ENCODE data around the gene PATJ.

The PATJ gene

DNA sequence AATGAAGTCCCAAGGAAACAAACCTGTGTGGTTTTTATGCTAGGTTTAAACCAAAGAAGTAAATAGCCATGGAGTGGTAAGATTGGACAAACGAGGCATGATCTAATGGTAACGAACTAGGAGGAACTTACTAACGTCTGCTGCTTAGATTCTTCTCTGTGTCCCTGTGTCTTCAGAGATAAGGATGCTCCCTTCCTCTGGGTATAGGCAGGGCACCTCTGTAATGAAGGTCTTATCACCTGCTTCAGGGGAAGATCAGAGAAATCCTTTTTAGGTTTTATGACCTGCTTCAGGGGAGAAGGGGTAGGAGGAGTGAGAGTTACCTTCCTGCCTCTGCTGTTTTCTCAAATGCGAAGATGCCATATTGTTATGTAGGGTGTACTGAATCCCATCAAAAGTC lies 237.4 kb downstream of the PATJ start (continued):
- no peak for TF ChIP-seq TSHZ2 (CRISPR knock-in tag; IDR thresholded peaks at IDR 0.05)
- TF ChIP-seq ISL1 (CRISPR knock-in tag; IDR thresholded peaks at IDR 0.05): no peak
- no peak for TF ChIP-seq POU6F1 (CRISPR knock-in tag; IDR thresholded peaks at IDR 0.05; ENCODE audit: borderline replicate concordance, low read depth)
- no peak for TF ChIP-seq BACH2 (CRISPR knock-in tag; IDR thresholded peaks at IDR 0.05; ENCODE audit: borderline replicate concordance)
- no peak for TF ChIP-seq ZNF8 (CRISPR knock-in tag; IDR thresholded peaks at IDR 0.05)
- TF ChIP-seq CSDC2 (CRISPR knock-in tag; IDR thresholded peaks at IDR 0.05): no peak
- no peak for TF ChIP-seq TCF4 (CRISPR knock-in tag; IDR thresholded peaks at IDR 0.05; ENCODE audit: borderline replicate concordance)
- TF ChIP-seq ZNF565 (CRISPR knock-in tag; conservative IDR thresholded peaks at IDR 0.05; ENCODE audit: low read depth): no peak

- TF ChIP-seq ESRRG (CRISPR knock-in tag; IDR thresholded peaks at IDR 0.05) (no peak), ZNF565 (CRISPR knock-in tag; conservative IDR thresholded peaks at IDR 0.05; ENCODE audit: low read depth) (no peak), ZC3H10 (CRISPR knock-in tag; IDR thresholded peaks at IDR 0.05) (no peak), ZNF70 (CRISPR knock-in tag; IDR thresholded peaks at IDR 0.05) (no peak)
Measured at GRCh38 chr1:61980561-61980960, 238.3 kb downstream of the PATJ start.

GRCh38 chr1:61981870-61982660 lies 239.8 kb downstream of the PATJ start:
- TF ChIP-seq TCF4 (CRISPR knock-in tag; IDR thresholded peaks at IDR 0.05; ENCODE audit: borderline replicate concordance): no peak
- TF ChIP-seq ZNF8 (CRISPR knock-in tag; IDR thresholded peaks at IDR 0.05): no peak
- TF ChIP-seq TSHZ2 (CRISPR knock-in tag; IDR thresholded peaks at IDR 0.05): no peak
- TF ChIP-seq ZNF565 (CRISPR knock-in tag; conservative IDR thresholded peaks at IDR 0.05; ENCODE audit: low read depth): no peak
- no peak for TF ChIP-seq CSRNP3 (CRISPR knock-in tag; IDR thresholded peaks at IDR 0.05)
- no peak for TF ChIP-seq OSR1 (CRISPR knock-in tag; IDR thresholded peaks at IDR 0.05)
- TF ChIP-seq ESRRG (CRISPR knock-in tag; IDR thresholded peaks at IDR 0.05): no peak
- TF ChIP-seq, protein P1, sequence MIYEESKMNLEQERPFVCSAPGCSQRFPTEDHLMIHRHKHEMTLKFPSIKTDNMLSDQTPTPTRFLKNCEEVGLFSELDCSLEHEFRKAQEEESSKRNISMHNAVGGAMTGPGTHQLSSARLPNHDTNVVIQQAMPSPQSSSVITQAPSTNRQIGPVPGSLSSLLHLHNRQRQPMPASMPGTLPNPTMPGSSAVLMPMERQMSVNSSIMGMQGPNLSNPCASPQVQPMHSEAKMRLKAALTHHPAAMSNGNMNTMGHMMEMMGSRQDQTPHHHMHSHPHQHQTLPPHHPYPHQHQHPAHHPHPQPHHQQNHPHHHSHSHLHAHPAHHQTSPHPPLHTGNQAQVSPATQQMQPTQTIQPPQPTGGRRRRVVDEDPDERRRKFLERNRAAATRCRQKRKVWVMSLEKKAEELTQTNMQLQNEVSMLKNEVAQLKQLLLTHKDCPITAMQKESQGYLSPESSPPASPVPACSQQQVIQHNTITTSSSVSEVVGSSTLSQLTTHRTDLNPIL (CRISPR knock-in tag; IDR thresholded peaks at IDR 0.05; ENCODE audit: low read depth): no peak
- TF ChIP-seq POU6F1 (CRISPR knock-in tag; IDR thresholded peaks at IDR 0.05; ENCODE audit: borderline replicate concordance, low read depth): no peak
- no peak for TF ChIP-seq PPARA (CRISPR knock-in tag; IDR thresholded peaks at IDR 0.05; ENCODE audit: borderline replicate concordance)
- TF ChIP-seq CSDC2 (CRISPR knock-in tag; IDR thresholded peaks at IDR 0.05): no peak
- TF ChIP-seq RARB (CRISPR knock-in tag; IDR thresholded peaks at IDR 0.05): no peak
- no peak for TF ChIP-seq SNAI2 (CRISPR knock-in tag; IDR thresholded peaks at IDR 0.05)
- TF ChIP-seq TOX (CRISPR knock-in tag; IDR thresholded peaks at IDR 0.05; ENCODE audit: borderline replicate concordance): no peak
- TF ChIP-seq ZFP3 (CRISPR knock-in tag; IDR thresholded peaks at IDR 0.05): no peak
- TF ChIP-seq ARNTL (CRISPR knock-in tag; IDR thresholded peaks at IDR 0.05; ENCODE audit: borderline replicate concordance, low read depth): no peak
- no peak for ATAC-seq

More at GRCh38 chr1:61980561-61980960, 238.3 kb downstream of the PATJ start:
- ATAC-seq: no peak
